Dedifferentiated amniotic fluid mesenchymal stem cell (primary cell): ENCODE data around the gene GLRX2.
A peak's percentile ranks its signal among the peaks of the same experiment; 100 is the strongest.
"Not testable (repeated sequence)": the region's sequence is repeated elsewhere in the genome, so short reads cannot be mapped to it uniquely, and the experiment has no call there.

Experiments
- DNase-seq: peaks from one replicate; pipeline ENCODE4 v3.0.0-alpha.2; 2016; ENCODE audit errors: extremely low spot score

Gene GLRX2

DNA sequence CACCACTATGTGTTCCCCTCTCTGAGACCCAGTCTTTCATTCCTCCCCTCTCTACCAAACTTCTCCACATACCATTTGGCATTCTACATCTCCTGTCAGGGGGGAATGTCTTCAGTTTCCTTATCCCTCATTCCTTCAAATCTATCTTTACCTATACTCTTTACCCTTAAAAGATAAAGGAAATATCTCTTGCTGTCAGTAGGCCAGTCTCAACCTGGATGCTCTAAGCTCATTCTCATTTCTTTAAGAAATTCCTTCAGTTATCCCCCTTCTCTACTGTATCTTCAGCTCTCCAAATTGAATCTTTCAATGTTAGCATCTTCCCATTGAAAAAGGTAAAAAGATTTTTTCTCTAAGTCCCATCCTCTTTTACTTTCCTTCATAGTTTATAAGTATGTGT is 39.3 kb downstream of the GLRX2 start:
- no peak for DNase-seq

DNA sequence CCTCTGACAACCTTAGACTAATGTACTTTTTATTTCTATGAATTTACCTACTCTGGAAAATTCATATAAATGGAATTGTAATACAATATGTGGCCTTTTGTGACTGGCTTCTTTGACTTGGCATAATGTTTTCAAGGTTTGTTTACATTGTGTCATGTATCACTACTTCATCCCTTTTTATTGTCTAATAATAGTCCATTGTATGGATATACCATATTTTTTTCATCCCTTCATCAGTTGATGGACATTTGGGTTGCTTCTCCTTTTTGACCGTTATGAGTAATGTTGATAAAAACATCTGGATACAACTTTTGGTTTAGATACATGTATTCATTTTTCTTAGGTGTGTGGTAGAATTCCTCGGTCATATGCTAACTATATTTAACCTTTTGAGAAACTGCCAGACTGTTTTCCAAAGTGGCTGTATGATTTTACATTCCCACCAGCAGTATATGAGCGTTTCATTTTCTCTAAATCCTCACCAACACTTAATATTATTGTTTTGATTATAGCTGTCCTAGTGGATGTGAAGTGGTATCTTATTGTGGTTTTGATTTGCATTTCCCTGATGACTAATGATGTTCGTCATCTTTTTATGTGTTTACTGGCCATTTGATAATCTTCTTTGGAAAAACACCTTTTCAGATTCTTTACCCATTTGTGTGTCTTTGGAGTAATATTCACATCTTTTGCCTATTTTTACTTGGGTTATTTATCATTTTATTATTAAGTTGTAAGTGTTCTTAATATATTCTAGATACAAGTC is 42.3 kb downstream of the GLRX2 start:
- no peak for DNase-seq

DNA sequence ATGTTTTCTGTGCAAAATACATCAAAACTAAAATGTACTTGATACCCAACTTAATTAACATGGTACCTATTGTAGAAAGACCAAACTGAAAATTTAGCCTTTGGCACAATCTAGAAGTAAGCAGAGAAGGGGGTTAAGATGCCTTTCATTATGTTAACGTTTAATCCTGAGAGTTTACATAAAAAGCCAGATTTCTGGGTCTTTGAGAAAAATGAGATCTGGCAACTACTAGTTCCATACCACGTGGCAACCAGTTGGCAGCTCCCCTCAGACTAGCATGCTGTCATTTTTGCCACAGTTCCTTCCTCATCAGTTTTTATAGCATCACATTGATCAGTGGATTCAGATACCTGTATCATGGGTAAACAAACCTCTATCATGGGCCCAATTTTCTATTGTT is 44.3 kb downstream of the GLRX2 start:
- no peak for DNase-seq

DNA sequence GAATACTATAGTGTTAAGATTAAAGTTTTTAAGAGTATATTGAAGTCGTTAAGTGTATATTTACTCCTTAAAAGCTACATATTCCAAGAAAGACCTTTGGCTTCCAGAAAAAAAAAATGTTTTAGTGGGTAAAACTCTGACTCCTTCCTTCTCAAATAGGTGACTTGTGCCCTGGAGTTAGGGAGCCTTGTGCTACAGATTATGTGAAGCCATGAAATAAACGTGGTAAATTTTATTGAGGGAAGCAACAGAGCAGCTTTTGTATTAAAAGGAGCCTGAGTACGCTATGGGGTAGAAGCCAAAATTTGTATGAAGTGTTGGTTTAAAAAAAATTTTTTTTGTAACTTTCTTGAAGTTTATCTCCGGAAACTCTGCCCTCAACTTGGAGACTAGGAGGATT is 44.8 kb downstream of the GLRX2 start:
- DNase-seq = no peak

DNA sequence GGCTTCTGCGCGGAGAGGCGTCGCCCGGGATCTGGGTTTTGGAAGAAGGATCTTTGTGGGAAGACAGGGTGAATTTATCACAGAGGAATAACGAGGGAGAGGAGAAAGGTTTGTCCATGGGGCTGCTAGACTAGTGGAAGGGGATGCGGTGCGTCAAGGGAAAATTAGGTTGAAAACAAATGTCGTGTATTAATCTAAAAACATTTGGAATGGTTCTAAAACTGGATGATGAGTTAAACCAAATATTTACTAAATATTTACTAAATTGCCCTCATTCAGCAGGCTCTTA is 45.2 kb downstream of the GLRX2 start:
- DNase-seq = no peak

DNA sequence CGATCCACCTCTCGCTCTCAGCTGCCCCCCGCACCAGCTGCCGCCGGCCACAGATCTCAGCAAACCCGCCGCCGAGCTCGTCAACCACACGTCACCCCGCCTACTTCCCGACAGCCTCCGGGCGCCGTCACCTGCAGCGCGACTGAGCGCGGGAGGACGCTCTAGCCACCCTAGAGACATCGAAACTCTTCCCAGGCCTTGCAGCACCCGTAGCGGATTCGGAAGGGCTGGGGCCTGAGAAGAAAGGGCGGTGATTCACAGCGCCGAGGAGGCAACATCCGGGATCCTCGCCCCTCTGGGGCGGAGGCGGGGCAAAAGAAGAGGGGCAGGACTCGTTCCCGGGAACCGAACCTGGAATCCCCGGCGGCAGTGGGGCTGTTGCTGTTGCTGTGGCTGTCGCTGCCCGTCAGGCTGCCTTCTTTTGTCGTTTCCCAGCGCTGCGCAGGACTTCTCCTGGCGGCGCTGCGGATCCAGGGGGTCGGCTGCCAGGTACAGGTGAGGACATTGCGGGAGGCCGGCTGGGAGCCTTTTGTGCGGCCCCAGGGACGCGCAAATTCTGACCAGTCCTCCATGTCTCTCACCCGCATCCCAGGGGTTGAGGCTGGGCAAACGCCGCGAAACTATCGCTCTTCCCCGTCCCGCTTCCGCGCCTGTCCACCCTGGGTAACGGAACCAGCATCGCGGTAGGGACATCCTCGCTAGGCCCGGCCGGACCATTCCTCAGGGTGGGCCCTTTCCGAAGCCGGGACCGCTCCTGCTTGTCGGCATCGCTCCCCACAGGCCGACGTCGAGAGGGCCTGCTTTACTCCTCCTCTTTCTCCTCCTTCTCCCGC is 45.7 kb downstream of the GLRX2 start, which contains the start of the genes RO60 and UCHL5:
RO60 (plus strand) TSS at position 331 of the 833 bp plus-strand sequence. CDS start 9,443 bp downstream, outside the sequence.
UCHL5 (minus strand) TSS at position 79 of the 833 bp plus-strand sequence. CDS start 100 bp downstream, outside the sequence.
- peak; percentile 96 for DNase-seq

DNA sequence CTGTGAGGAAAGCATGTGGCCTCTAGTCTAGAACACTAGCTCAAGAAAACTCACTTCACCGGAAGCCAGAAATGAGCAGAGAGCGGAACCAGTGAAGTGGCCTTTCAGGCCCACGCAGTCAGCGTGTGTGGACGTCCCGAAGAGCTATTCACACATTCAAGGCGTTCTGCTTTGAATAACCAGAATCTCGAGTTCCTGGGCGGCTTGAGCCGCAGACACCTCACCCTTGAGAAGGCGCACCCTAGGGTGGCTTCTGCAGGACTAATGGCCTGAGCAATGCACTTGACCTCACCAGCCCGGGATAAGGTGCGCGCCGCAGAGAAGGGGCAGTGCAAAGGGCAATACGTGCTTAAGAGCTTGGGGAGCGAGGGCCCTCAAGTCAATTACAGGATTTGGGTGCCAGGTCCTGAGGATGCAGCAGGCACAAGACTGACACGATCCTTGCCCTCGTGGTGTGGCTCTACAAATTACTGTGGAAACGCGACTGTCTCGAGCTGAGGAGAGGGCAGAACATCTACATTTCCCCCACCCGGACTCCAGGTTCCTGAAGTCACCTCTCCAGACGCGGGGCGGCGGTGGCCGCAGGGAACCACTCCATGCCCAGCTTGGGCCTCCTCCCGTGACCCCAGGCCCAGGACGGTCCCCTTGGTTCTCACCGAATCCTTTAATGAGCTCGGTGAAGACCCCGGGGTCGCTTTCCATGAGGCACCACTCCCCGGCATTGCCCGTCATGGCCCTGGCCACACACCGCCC is 46.5 kb downstream of the GLRX2 start:
- DNase-seq = peak; percentile 30

DNA sequence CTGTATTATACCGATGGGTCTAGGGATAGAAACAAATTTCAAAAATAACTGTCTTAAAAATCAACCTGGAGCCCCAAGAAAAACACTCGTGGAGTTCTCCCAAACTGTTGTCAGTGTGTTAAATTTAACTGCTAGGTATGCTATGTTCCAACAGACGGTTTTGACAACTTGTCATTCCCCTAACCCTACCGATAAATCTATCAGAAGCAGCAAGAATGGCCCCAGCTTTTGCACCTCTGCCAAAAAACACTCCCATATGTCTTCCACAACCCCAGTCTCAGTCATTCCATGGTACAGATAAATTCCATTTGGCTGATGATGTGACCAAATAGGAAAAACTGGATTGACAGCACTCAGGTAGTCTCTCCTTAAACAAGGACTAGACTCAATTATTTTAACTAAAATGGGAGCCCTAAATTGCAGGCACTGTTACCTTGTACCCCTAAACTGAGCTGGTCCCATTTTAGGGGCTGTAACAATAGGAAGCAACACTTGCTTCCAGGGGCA is 51.0 kb downstream of the GLRX2 start:
- no peak for DNase-seq

DNA sequence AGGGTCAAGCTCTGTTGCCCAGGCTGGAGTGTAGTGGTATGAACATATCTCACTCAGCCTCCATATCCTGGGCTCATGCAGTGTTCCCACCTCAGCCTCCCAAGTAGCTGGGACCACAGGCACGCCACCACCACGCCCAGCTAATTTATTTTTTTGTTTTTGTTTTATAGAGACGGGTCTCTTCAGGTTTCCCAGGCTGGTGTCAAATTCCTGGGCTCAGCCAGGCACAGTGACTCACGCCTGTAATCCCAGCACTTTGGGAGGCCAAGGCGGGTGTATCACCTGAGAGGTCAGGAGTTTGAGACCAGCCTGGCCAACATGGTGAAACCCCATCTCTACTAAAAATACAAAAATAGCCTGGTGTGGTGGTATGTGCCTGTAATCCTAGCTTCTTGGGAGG is 56.3 kb downstream of the GLRX2 start:
- DNase-seq = not testable (repeated sequence)
